Measurements from ENCODE around the gene CDH13. TPM values are rescaled to one million over a fixed set of nuclear protein-coding genes. Genes with fewer than 3 reads are reported as not detected.
A peak's percentile ranks its signal among the peaks of the same experiment; 100 is the strongest.

CDH13 gene
- total and polyA plus RNA-seq, 8 donors: 0.12 to 21.4 (median 1.7) TPM; not detected in 1

GRCh38 chr16:83742124-83742899, 1115.5 kb downstream of the CDH13 start:
- H3K36me3 ChIP-seq: no peaks in the 10 kb centered on the region
- peak in 1 of 2 donors; percentile 62 for DNase-seq
- no peaks in the 10 kb centered on the region for H3K27me3 ChIP-seq
- H3K4me1 ChIP-seq: no peaks in the 10 kb centered on the region
- H3K9me3 ChIP-seq: peaks cover 0 to 3% (median 0%) of the 10 kb centered on the region in 4 donors
- 83 to 93% (median 85%) methylated on average over 21 to 22 of the region's 22 CpGs for WGBS, 5 donors
- no peak overlapping the region for H3K4me3 ChIP-seq
- intact Hi-C loops (cut with DNase I; ENCODE audit: low total_unique reads): no loop called here
- H3K27ac ChIP-seq: no peak overlapping the region
- TF ChIP-seq POLR2A (IDR thresholded peaks at IDR 0.05) (no peak), POLR2AphosphoS5 (IDR thresholded peaks at IDR 0.05) (no peak), EP300 (IDR thresholded peaks at IDR 0.05) (no peak)
- TF ChIP-seq, protein P1, sequence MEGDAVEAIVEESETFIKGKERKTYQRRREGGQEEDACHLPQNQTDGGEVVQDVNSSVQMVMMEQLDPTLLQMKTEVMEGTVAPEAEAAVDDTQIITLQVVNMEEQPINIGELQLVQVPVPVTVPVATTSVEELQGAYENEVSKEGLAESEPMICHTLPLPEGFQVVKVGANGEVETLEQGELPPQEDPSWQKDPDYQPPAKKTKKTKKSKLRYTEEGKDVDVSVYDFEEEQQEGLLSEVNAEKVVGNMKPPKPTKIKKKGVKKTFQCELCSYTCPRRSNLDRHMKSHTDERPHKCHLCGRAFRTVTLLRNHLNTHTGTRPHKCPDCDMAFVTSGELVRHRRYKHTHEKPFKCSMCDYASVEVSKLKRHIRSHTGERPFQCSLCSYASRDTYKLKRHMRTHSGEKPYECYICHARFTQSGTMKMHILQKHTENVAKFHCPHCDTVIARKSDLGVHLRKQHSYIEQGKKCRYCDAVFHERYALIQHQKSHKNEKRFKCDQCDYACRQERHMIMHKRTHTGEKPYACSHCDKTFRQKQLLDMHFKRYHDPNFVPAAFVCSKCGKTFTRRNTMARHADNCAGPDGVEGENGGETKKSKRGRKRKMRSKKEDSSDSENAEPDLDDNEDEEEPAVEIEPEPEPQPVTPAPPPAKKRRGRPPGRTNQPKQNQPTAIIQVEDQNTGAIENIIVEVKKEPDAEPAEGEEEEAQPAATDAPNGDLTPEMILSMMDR (IDR thresholded peaks at IDR 0.05): no peak

- Histone ChIP-seq H3K27me3 (no peaks in the 10 kb centered on the region), H3K4me1 (no peaks in the 10 kb centered on the region), H3K36me3 (no peaks in the 10 kb centered on the region), H3K4me3 (no peak overlapping the region), H3K9me3 (peaks cover 0 to 3% (median 0%) of the 10 kb centered on the region in 4 donors), H3K27ac (no peak overlapping the region)
- intact Hi-C loops (cut with DNase I; ENCODE audit: low total_unique reads): no loop called here
- 86 to 91% (median 89%) methylated on average over 4 of the region's 4 CpGs for WGBS, 5 donors
- no peak for DNase-seq
- no peak for TF ChIP-seq POLR2A (IDR thresholded peaks at IDR 0.05)
- no peak for TF ChIP-seq EP300 (IDR thresholded peaks at IDR 0.05)
- TF ChIP-seq, protein P1 (IDR thresholded peaks at IDR 0.05): no peak
- no peak for TF ChIP-seq POLR2AphosphoS5 (IDR thresholded peaks at IDR 0.05)
Observed at GRCh38 chr16:83743241-83743640, 1116.5 kb downstream of the CDH13 start.

GRCh38 chr16:83743720-83744119, 1117.0 kb downstream of the CDH13 start:
- no peak for DNase-seq
- H3K4me1 ChIP-seq: no peaks in the 10 kb centered on the region
- 81 to 86% (median 83%) methylated on average over 6 of the region's 6 CpGs for WGBS, 5 donors
- H3K9me3 ChIP-seq: peaks cover 0 to 3% (median 0%) of the 10 kb centered on the region in 4 donors
- intact Hi-C loops (cut with DNase I; ENCODE audit: low total_unique reads): no loop called here
- no peaks in the 10 kb centered on the region for H3K36me3 ChIP-seq
- no peak overlapping the region for H3K27ac ChIP-seq
- no peak overlapping the region for H3K4me3 ChIP-seq
- no peak for TF ChIP-seq POLR2AphosphoS5 (IDR thresholded peaks at IDR 0.05)
- TF ChIP-seq POLR2A (IDR thresholded peaks at IDR 0.05): no peak
- TF ChIP-seq, protein P1 (IDR thresholded peaks at IDR 0.05): no peak
- no peak for TF ChIP-seq EP300 (IDR thresholded peaks at IDR 0.05)
- no peaks in the 10 kb centered on the region for H3K27me3 ChIP-seq

DNA sequence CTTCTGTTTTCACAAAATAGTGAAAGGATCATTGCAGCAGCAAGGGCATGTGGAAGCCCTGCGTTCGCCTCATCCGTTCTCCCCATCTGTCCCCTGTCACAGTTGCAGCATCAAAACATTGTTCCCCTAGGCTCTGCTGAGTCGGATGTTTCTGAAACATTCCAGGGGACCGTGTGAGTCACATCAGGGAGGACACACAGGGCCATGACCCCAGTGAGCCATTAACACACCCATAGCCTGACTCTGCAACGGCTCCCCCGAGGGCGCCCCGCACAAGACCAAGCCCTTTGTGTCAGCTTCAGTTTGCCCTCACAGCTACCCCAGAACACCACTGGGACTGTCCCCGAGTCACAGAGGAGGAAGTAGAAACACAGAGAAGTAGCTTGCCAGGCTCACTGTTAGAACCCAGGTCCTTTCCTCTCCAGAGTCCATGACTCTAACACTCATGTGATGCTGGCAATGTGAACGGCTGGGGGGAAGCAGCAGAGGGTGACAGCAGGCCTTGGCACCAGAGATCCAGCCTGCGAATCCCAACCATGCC, 1117.7 kb downstream of the CDH13 start:
- Histone ChIP-seq H3K27me3 (no peaks in the 10 kb centered on the region), H3K9me3 (peaks cover 0 to 3% (median 0%) of the 10 kb centered on the region in 4 donors), H3K36me3 (no peaks in the 10 kb centered on the region), H3K27ac (no peak overlapping the region), H3K4me1 (no peaks in the 10 kb centered on the region), H3K4me3 (no peak overlapping the region)
- intact Hi-C loops (cut with DNase I; ENCODE audit: low total_unique reads): no loop called here
- DNase-seq: peak in 1 of 2 donors; percentile 23
- WGBS, 5 donors: 44 to 57% (median 50%) methylated on average over 9 to 12 of the region's 12 CpGs
- TF ChIP-seq, protein P1 (IDR thresholded peaks at IDR 0.05): no peak
- TF ChIP-seq EP300 (IDR thresholded peaks at IDR 0.05) (no peak), POLR2AphosphoS5 (IDR thresholded peaks at IDR 0.05) (no peak), POLR2A (IDR thresholded peaks at IDR 0.05) (no peak)
